Measurements from ENCODE around the gene DENND2A. TPM values are rescaled to one million over a fixed set of nuclear protein-coding genes. Genes with fewer than 3 reads are reported as not detected.
"Not testable (repeated sequence)": the region's sequence is repeated elsewhere in the genome, so short reads cannot be mapped to it uniquely, and the experiment has no call there.

Gene DENND2A
- total RNA-seq, 1 experiment from 2014 or later = 19.9 TPM

DNA sequence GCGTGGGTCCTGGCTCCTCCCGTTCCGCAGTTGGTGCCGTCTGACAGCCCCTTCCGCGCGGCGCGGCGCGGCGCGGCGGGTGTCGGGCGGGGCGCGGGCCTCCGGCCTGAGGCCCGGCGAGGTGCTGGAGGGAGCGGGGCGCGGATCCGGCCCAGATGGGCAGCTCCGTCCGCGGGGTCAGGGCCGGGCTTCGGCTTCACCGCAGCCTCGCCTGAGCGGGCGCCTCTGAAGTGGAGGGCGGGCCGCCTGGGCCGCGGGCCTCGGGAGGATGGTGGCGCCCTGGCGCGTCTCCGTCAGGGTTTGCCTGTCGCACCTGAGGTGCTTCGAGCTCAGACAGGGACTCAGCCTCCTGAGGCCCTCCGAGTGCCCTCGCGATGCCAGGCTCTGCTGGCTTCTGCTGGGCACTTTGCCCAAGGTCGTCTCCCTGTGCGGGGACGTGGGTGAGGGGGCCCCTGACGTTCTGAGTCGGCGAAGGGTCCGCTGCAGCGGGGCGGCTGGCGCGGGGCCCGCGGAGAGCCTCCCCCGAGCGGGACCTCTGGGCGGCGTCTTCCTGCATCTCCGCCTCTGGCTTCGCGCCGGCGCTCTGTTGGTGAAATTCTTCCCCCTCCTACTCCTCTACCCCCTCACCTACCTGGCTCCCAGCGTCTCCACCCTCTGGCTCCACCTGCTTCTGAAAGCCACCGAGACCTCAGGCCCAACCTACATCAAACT lies 32.6 kb upstream of the DENND2A start:
- DNase-seq (ENCODE audit: low read depth) = peak; percentile 37

DNA sequence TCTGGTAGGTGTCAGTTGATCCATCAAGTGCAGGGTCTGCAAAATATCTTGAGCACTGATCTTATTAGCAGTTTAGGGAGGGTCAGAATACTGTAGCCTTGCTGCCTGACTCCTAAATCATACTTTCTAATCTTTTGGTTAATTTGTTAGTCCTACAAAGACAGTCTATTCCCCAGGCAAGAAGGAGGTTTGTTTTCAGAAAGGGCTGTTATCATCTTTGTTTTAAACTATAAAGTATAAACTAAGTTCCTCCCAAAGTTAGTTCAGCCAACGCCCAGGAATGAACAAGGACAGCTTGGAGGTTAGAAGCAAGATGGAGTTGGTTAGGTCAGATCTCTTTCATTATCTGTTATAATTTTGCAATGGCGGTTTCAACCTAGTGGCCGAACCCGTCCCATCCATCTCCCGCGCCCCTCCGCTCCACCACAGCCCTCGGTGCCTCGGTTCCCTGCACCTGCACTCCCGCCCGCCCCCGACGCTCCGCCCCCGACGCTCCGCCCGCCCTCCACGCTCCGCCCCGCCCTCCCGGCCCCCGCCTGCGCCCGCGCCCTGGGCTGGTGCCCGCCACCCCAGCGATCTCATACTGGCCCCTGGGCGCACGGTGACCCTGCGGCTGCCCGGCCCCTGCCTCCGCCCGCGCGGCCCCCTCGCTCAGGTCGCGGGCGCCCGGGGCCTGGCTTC lies 31.9 kb upstream of the DENND2A start, which contains the start of gene ADCK2:
Gene ADCK2 (plus strand): TSS at position 564 of the 681 bp plus-strand sequence. CDS start 386 bp downstream, outside the sequence.
- DNase-seq (ENCODE audit: low read depth) = no peak

GRCh38 chr7:140671966-140672365 lies 31.4 kb upstream of the DENND2A start:
- no peak for DNase-seq (ENCODE audit: low read depth)

DNA sequence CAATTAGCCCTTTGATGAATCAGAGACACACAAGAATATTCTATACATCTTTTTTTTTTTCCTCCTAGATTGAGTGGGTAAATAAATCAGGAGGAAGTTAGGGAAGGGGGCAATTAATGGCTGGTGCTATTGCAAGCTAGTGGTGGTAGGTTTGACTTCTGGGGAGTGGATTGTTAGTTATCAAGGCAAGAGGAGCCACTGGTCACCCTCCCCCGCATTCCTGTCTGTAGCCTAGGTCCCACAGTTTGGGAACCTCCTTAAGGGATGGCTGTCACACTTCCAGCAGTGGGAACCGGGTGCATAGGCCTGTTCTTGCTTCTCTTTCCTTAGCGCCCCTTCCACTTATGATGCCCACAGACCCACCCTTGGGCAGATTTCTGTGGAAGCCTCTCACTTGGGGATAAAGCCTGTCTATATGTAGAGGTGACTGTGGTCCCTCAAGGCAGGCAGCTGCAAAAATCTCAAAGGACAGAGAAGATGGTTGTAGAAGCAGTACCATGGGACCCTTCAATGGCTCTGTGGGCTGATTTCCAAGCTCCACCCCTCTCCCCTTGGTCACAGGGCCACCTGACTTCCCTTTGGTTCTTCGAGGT lies 29.8 kb upstream of the DENND2A start:
- no peak for DNase-seq (ENCODE audit: low read depth)

DNA sequence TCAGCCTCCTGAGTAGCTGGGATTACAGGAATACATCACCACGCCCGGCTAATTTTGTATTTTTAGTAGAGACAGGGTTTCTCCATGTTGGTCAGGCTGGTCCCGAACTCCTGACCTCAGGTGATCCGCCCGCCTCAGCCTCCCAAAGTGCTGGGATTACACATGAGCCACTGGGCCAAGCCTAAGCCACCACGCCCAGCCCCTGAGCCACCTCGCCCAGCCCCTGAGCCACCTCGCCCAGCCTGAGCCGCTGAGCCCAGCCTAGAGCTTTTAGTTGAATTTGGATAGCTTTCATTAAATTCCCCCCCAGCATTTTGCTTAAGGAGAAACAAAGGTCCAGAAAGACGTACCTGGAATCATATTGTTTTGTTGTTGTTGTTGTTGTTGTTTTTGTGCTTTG lies 29.2 kb upstream of the DENND2A start:
- not testable (repeated sequence) for DNase-seq (ENCODE audit: low read depth)

GRCh38 chr7:140669352-140669751 lies 28.7 kb upstream of the DENND2A start:
- no peak for DNase-seq (ENCODE audit: low read depth)

DNA sequence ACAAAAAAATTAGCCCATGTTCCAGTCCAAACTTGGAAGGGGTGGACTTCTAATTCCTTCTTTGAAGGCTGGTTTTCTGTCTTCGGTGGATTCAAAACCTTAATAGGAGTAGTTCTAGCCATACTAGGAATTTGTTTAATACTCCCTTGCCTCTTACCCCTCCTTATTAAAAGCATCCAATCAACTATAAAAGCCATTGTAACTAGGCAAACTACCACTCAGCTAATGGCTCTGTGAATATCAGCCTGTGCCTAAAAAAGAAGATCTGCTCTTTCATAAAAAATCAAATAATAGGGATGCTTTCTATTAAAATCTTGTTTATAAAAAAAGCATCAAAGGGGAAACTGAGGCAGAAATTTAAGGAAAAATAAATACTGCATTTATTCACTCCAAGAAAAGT lies 28.0 kb upstream of the DENND2A start:
- DNase-seq (ENCODE audit: low read depth) = no peak

GRCh38 chr7:140667476-140667875 lies 26.9 kb upstream of the DENND2A start:
- DNase-seq (ENCODE audit: low read depth) = no peak

- not testable (repeated sequence) for DNase-seq (ENCODE audit: low read depth)
Observed at GRCh38 chr7:140662938-140663337, 22.3 kb upstream of the DENND2A start.

GRCh38 chr7:140661124-140661523 lies 20.5 kb upstream of the DENND2A start:
- DNase-seq (ENCODE audit: low read depth) = peak; percentile 11

- DNase-seq (ENCODE audit: low read depth) = no peak
Observed at GRCh38 chr7:140659856-140660255, 19.2 kb upstream of the DENND2A start.

DNA sequence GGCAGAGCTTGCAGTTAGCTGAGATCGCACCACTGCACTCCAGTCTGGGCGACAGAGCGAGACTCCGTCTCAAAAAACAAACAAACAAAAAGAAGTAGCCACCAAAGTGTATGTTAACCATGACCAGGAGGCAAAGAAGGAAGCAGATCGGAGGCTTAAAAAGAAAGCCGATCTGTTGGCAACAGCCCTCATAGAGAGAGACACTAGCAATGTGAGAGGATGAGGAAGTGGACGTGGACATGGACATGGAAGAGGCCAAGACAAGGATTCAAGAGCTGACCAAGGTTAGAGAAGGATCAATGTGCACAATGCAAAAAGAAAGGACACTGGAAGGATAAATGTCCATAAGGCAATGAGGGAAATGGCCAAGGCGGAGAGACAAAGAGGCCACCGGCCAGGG lies 17.3 kb upstream of the DENND2A start:
- no peak for DNase-seq (ENCODE audit: low read depth)

DNA sequence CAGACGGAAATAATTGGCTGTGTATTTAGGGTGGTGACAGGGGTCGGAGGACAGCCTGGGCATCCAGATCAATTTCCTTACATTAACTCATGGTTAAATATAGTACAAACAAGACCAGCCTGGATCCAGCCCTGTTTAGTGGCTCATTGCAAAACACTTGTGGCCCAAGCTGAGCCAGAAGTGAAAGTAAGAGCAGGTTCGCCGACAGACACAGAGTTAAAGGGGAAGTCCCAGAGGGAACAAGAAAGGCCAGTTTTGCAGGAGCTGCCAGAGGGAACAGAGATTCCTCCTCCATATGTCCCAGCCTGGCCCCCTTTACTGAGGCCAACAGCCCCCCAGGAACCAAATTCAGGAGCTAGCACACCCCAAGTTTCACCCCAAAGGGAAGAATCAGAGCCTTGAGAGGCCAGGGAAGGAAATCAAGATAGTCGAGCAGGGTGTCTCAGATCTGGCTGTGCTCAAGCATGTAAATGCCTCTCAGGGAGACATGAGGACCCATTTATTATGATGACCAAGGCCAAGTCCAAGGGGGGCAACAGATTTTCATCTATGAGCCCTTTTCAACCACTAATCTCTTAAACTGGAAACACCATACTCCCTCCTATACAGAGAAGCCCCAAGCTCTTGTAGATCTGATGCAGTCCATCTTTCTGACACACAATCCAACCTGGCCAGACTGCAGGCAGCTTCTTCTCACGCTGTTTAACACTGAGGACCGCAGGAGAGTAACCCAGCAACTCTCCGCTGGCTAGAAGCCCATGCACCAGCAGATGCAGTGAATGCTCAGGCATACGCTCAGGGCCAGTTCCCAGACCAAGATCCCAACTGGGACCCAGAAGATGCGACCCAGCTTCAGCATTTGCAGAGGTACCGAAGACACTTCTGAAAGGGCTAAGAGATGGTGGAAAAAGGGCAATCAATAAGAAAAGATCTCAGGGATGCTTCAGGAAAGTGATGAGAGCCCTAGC lies 16.2 kb upstream of the DENND2A start:
- DNase-seq (ENCODE audit: low read depth) = peak; percentile 68

- DNase-seq (ENCODE audit: low read depth) = no peak
Observed at GRCh38 chr7:140655511-140656408, 15.1 kb upstream of the DENND2A start.

- DNase-seq (ENCODE audit: low read depth) = no peak
Observed at GRCh38 chr7:140654661-140655060, 14.0 kb upstream of the DENND2A start.

DNA sequence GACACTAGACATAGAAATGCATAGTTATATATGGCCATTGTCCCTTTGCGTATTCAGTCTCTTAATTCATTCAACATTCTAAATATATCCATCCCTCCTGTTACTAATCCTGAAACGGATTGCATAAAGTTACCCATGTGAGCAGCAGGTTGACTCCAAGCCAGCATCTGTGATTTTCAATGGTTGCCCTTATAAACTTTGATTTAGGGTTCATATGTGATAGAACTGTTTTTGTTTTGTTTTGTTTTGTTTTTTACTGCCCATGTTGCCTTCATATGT lies 13.4 kb upstream of the DENND2A start:
- no peak for DNase-seq (ENCODE audit: low read depth)

- DNase-seq (ENCODE audit: low read depth) = peak; percentile 81
Observed at GRCh38 chr7:140653319-140654108, 12.9 kb upstream of the DENND2A start.

GRCh38 chr7:140650367-140650766 lies 9.8 kb upstream of the DENND2A start:
- DNase-seq (ENCODE audit: low read depth) = peak; percentile 21

DNA sequence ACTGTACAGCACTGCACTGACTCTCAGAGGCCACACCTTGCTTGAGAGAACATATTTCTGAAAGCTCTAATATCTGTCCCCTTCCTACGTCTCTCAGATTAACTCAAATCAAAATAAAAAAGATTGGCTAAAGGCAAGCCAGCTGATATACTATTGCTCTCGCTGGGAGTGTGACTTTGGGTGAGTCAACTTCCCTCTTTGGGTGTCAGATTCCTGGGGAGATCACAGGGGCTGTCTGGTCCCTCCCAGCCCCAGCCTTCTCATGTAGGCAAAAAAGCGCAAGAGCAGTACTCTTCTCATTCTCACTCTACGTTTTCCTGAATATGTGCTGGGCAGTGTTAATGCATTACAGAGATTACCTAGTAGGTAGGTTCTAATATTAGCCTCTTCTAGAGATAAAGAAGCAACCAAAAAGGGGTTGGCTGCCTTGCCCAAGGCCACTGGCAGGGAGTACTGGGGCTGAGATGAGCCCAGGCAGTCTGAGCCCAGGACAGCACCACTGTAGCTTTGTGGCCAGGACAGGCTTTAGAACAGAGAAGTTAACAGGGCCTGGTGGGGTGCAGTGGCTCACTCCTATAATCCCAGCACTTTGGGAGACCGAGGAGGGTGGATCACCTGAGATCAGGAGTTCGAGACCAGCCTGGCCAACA lies 9.1 kb upstream of the DENND2A start:
- peak; percentile 76 for DNase-seq (ENCODE audit: low read depth)
